ENCODE measurements around the gene MISP.

Gene MISP

DNA sequence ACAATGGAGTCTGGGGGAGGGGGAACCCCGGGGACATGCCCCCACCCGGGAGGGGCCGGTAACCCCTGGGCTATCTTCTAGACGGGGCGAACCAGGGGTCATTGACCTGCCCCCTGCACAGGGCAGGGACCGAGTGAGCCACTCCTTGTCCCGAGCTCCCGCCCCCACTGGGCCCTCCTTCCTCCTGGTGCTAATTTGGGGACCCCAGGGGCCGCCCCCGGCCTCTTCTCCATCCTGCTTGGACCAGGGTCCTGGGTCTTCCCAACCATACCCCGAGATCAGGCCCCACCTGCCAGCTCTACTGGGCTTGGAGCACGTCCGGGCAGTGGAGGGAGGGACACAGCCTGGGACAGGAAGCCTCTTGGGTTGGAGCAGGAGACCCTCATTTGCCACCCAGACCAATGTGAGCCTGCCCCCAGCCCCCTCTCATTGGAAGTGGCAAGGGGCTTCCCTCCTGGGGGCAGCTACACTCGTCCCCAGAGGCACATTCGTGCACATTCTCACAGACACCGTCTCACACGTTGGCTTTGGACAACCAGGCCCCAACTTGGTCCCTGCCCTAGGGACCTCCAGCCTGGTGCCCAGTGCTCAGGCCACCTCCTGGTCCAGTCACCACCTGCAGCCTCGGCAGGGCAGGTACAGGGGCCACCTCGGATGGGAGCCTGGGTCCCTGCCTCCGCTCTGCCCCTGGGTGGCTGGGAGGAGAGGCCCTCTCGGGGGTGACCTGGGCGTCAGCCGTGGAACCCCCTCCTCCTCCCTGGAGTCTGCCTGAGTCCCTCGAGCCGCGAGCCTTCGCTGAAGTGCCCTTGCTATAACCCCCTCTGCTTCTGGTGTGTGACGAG, 3.3 kb upstream of the MISP start:
- DNase-seq: no peak

DNA sequence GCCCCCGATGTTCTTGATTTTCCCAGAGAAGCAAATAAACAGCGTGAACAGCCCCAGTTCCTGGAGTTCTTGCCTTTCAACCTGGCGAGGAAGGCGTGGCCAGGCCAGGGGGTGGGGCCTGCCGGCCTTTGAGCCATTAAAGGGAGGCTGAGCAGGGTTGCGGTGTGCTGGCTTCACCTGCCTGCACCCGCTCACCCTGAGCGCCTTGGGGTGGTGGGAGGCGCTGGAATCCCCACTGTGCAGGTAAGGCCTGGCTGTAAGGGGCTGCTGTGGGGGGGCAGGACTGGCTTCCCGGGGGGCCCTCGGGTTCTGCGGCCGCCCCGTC, 2.7 kb upstream of the MISP start:
- no peak for DNase-seq

DNA sequence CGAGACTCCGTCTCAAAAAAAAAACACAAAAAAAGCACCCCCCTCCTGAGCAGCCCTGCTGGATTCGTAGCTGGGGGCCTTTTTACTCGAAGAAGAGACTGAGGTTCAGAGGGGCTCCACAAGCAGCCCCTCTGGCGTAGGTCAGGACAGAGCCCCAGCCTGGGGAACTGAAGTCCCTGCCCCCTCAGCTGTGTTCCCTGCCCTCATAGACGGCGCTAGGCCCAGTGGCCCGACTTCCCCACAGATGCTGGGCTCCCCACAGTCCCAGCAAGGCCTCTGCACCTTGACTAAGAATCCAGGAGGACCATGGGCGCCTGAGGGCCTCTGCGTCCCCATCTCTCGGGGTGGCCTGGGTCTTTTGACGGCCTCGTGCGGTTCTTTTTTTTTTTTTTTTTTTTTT, 1.1 kb upstream of the MISP start:
- DNase-seq: no peak

DNA sequence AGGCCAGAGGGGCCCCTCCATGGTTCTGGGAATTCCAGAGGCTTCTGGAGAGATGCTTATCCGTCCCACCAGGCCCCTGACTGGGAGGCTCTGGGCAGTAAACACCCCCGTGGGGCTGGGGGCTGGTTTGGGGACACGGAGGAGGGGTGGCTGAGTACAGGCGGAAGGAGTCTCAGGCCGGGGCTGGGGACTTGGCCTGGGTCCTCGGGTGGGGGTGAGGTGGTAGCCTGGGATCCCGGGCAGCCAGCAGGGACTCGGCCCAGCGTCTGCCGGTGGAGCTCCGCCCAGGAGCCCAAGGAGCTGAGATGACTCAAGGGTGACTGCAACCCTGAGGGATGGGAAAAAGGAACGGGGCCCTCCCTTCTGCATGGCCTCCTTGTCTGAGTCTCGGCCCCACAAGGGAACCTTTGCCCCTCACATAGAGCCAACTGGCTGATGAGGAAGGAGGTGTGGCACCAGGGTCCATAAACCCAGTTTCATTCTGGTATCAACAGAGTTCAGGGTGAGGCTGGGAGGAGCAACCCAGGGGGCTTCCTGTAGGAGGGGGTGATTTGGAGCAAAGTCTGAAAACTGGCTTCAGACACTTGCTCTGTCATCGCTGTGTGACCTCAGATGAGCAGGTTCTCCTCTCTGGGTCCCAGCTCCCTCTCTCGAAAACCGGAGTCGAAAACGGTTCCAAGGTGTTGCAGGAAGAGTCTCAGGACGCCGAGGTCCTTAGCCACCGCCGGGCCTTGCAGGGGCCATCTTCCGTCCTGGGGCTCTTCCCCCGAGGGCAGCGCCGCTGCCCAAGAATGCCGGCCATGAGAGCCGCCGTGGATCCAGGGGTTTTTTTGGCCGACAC, 809 bp downstream of the MISP start:
- DNase-seq: no peak

DNA sequence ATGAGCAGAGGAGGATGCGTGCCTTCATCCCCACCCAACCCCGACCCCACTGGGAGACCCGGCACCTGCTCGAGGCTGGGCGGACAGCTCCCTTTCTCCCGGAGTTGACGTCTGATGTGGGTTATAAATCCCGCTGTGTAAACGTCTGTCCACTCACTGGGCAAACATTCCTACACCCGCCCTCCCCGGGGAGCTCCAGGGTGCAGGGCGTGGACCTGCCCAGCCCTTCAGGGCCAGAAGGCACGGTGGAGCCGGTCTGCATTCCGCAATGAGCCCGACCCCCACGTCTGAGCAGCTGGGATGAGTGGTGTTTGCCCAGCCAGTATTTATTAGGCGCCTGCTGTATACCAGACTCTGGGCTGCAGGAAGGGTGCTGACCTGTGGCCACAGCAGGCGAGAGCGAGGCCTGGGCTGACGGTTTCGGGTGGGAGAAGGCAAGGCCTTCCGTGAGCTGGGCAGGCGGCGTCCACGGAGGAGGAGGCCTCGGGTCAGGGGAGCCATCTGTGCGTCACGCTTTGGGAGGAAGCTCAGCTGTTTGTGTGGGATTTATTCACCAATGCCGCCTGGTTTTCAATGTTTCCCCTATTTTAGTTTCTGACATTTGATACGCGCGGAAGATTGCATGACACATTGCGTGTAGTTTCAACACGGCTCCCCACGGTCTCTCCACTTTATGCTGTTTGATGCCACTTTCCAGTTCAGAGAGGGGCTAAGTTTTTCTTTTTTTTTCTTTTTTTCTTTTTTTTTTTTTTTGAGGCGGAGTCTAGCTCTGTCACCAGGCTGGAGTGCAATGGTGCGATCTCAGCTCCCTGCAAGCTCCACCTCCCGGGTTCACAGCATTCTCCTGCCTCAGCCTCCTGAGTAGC, 2.0 kb downstream of the MISP start:
- DNase-seq: no peak

DNA sequence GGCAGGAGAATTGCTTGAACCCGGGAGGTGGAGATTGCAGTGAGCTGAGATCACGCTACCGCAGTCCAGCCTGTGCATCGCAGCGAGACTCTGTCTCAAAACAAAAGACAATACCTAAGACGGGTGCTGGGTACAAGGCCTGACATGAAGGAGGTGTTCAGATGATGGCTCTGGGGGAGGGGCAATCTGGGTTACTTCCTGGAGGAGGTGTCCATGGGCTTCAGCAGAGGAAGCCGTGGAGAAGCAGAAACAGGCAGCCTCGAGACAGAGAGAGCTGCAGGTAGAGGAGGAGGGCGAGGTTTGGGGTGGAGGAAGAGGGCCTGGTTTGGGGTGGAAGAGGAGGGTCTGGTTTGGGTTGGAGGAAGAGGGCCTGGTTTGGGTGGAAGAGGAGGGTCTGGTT, 3.6 kb downstream of the MISP start:
- DNase-seq: no peak

DNA sequence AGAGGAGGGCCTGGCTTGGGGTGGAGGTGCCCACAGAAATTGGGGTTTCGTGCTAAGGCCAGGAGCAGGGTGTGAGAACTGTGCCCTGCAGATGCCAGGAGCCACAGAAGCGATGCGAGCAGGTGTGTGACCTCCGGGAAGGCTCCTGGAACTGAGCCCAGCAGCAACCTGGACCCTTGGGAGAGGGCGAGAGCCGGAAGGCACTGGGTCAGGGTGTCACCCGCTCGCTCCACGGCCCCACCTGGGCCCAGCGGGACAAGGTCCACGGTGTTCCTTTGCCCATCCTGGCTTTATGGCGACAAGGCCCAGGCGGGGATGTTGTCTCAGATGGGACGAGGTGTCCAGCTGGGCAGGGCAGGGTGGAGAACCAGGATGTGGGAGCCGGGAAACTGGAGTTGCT, 4.2 kb downstream of the MISP start:
- DNase-seq: no peak

DNA sequence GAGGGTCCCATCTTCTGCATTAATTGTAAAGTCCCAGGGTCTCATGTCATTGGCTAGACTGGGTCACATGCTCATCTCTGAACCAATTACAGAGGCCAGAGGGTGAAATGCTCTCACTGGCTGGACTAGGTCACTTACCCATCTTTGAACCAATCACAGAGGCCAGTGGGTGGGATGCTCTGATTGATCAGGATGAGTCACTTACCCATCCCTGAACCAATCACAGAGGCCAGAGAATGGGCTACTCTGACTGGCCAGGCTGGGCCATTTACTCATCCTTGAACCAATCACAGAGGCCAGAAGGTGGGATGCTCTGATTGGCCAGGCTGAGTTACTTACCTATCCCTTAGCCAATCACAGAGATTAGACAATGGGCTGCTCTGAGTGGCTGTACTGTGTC, 5.3 kb downstream of the MISP start:
- no peak for DNase-seq

DNA sequence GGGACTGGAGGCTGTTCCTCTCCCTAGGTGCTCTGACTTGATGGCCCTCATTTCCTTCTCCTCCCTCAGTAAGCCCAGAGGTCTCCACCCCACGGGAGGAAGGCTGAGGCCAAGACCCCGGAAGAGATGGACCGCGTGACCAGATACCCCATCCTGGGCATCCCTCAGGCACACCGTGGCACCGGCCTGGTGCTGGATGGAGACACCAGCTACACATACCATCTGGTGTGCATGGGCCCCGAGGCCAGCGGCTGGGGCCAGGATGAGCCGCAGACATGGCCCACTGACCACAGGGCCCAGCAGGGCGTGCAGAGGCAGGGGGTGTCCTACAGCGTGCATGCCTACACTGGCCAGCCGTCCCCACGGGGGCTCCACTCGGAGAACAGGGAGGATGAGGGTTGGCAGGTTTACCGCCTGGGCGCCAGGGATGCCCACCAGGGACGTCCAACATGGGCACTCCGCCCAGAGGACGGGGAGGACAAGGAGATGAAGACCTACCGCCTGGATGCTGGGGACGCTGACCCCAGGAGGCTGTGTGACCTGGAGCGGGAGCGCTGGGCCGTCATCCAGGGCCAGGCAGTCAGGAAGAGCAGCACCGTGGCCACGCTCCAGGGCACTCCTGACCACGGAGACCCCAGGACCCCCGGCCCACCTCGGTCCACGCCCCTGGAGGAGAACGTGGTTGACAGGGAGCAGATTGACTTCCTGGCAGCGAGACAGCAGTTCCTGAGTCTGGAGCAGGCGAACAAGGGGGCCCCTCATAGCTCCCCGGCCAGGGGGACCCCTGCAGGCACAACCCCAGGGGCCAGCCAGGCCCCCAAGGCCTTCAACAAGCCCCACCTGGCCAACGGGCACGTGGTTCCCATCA, 6.1 kb downstream of the MISP start:
- no peak for DNase-seq

DNA sequence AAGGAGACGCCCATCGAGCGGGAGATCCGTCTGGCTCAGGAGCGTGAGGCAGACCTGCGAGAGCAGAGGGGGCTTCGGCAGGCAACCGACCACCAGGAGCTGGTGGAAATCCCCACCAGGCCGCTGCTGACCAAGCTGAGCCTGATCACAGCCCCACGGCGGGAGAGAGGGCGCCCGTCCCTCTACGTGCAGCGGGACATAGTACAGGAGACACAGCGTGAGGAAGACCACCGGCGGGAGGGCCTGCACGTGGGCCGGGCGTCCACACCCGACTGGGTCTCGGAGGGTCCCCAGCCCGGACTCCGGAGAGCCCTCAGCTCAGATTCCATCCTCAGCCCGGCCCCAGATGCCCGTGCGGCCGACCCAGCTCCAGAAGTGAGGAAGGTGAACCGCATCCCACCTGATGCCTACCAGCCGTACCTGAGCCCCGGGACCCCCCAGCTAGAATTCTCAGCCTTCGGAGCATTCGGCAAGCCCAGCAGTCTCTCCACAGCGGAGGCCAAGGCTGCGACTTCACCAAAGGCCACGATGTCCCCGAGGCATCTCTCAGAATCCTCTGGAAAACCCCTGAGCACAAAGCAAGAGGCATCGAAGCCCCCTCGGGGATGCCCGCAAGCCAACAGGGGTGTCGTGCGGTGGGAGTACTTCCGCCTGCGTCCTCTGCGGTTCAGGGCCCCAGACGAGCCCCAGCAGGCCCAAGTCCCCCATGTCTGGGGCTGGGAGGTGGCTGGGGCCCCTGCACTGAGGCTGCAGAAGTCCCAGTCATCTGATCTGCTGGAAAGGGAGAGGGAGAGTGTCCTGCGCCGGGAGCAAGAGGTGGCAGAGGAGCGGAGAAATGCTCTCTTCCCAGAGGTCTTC, 7.1 kb downstream of the MISP start:
- DNase-seq: no peak

DNA sequence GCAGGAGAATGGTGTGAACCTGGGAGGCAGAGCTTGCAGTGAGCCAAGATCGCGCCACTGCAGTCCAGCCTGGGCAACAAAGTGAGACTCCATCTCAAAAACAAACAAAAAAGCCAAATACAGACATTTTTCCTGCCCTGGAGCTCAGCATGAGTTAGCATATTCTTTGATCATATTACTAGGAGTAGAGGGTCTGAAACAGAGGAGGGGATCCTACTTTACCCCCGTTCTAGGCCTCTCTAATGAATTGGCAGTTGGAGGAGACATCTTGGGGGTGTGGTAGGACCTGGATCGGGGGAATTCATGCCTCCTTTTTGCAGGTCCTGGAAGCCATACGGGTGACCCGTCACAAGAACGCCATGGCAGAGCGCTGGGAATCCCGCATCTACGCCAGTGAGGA, 12.3 kb downstream of the MISP start:
- no peak for DNase-seq

DNA sequence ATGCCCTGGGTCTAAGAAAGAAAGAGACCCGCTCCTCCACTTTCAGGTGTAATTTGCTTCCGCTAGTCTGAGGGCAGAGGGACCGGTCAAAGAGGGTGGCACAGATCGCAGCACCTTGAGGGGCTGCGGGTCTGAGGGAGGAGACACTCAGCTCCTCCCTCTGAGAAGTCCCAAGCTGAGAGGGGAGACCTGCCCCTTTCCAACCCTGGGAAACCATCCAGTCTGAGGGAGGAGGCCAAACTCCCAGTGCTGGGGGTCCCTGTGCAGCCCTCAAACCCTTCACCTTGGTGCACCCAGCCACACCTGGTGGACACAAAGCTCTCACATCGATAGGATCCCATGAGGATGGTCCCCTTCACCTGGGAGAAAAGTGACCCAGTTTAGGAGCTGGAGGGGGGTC, 13.0 kb downstream of the MISP start:
- DNase-seq: no peak

DNA sequence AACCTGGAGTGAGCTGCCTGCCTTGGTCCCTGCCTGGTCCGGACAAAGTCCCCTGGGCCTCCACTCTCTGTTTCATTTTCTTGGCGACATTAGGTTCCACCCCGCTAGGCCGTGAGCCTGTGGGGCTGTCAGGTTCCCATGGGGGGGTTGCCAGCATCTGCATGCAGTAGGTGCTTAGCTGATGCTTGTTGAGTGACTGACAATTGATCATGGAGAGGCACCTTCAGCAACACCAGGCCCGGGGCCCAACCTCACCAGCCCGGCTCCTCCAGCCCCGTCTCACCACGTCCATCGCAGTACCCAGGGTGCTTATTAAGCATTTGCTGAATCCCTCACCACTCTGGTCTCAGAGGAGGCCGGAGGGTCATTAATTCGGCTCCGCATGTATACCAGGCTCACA, 13.4 kb downstream of the MISP start:
- no peak for DNase-seq

DNA sequence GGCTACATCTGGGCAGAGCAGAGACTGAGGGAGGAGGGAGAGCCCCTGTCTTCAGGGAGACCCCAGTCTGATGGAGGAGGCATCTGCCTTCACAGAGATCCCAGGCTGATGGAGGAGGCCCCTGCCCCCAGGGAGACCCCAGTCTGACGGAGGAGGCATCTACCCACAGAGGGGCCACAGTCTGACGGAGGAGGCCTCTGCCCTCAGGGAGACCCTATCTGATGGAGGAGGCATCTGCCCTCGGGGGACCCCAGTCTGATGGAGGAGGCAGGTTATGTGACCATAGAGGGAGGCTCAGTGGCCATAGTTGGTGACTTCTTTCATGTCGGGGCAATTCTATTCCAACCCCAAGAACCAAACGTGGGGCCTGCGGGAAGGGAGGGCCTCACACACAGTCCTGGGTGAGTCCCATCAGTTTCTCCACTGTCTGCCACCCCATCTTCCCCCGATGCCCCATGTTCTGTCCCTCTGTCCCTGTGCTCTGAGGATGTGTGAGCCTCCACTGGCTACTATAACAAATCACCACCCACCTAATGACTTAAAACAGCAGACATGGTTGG, 14.3 kb downstream of the MISP start:
- DNase-seq: no peak

DNA sequence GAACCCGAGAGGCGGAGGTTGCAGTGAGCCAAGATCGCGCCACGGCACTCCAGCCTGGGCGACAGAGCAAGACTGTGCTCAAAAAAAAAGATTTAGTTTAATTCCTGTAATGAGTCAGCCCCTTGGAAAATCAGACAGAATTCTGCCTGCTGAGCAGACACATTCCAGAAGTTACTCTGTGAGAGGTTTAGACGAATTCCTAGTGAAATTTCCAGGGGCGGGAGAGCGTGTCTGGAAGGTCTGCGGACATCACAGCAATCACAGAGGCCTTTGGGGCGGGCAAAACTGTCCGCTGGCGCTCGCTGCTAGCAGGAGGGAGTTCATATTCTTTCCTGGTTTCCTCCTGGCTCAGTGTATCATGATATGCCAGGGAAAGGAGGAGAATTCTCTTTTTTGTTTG, 17.5 kb downstream of the MISP start:
- no peak for DNase-seq

DNA sequence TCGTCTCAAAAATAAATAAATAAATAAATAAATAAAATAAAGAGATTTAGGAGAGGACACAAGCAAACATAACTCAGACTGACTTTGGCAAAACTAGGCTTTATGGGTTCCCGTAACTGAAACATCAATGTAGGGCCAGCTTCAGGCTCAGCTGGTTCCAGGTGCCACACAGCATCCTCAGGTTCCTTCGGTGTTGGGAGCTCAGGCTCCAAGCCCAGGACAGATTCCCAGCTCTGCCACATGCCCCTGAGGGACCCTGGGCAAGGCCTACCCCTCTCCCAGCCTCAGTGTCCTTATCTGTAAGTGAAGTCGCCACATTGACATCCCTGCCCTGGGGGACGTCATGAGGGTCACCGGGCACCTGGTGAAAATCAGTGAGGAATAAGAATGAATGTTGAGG, 18.7 kb downstream of the MISP start:
- DNase-seq: no peak

DNA sequence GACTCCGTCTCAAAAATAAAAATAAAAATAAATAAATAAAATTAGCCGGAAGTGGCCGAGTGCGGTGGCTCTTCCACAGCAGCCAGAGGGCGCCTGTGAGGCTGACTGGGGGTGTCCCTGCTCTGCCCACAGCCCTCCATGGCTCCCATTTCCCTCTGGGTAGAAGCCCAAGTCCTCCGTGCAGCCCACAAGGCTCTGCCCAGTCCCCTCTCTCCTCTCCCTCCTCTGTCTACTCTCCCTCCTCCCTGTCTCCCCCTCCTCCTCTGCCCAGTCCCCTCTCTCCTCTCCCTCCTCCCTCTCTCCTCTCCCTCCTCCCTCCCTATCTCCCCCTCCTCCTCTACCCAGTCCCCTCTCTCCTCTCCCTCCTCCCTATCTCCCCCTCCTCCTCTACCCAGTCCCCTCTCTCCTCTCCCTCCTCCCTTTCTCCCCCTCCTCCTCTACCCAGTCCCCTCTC, 20.4 kb downstream of the MISP start:
- DNase-seq: no peak

DNA sequence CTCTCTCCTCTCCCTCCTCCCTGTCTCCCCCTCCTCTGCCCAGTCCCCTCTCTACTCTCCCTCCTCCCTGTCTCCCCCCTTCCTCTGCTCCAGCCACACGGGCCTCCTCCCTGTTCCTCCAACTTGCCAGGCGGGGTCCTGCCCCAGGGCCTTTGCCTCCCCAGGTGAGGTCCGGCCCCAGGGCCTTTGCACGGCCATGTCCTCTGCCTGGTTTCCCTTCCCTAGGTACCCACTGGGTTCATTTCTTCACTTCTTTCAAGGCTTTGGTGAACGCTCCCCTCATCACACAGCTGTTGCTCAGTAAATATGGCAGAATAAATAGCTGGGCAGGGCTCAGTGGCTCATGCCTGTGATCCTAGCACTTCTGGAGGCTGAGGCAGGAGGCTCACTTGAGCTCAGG, 21.2 kb downstream of the MISP start:
- no peak for DNase-seq

DNA sequence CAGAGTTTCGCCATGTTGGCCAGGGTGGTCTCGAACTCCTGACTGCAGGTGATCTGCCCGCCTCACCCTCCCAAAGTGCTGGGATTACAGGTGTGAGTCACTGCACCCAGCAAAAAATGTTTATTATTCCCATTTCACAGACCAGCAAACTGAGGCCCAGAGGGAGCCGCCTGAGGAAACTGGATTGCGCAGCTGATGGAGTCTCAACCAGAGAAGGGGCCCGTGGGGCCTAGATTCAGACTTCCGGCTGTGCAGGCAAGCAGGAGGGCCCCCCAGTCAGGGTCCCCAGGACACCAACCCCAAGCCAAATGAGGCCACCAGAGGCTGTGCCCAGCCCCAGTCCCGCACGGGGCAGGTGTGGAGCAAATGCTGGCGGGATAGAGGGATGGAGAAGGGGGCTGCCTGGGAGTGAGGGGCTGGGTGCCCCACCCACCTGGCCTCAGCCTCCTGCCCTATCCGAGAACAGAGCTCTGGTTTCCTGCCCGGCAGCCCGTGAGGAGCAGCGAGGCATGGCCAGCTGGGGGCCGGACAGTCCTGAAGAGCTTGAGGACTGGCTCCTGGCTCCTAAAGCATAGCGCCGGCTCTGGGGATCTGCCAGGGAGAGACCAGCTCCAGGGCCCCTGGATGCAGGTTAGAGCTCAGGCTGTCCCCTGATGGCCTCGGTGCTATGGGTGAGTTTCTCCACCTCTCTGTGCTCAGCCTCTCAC, 22.0 kb downstream of the MISP start:
- DNase-seq: no peak

DNA sequence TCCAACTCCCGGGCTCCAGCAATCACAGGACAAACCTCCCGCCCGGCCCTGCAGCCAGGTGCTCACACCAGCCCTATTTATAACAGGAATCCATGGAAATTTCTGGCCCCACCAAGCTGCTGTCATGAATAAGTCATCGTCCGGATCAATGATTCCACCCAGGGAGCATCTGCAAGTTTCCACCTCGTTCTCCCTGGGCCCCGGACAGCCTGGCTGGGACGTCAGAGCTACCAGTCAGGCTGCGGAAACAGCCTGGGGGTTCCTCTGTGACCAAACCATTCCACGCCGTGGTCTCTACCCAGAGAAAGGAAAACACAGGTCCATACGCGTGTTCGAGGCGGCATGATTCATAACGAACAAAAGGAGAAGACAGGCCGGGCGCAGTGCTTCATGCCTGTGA, 25.6 kb downstream of the MISP start:
- DNase-seq: no peak

Data from T-helper 9 cell (primary cell).